ENCODE results near the gene ITGA5.

ITGA5 gene

GRCh38 chr12:54431911-54432814 lies 13.1 kb upstream of the ITGA5 start:
- no peak for TF ChIP-seq CTCF (IDR thresholded peaks at IDR 0.05; ENCODE audit: insufficient read depth, low read depth, low read length, missing control alignments)
- no peak for DNase-seq (ENCODE audit: low read depth)
- H3K4me3 ChIP-seq (ENCODE audit: low read depth, low read length), result no peak overlapping the region

- DNase-seq (ENCODE audit: low read depth), result no peak
- no peak for TF ChIP-seq CTCF (IDR thresholded peaks at IDR 0.05; ENCODE audit: insufficient read depth, low read depth, low read length, missing control alignments)
- H3K4me3 ChIP-seq (ENCODE audit: low read depth, low read length), result no peak overlapping the region
Observed at GRCh38 chr12:54430471-54431069, 11.5 kb upstream of the ITGA5 start.

GRCh38 chr12:54429014-54429471 lies 10.0 kb upstream of the ITGA5 start:
- DNase-seq (ENCODE audit: low read depth), result no peak
- no peak overlapping the region for H3K4me3 ChIP-seq (ENCODE audit: low read depth, low read length)
- no peak for TF ChIP-seq CTCF (IDR thresholded peaks at IDR 0.05; ENCODE audit: insufficient read depth, low read depth, low read length, missing control alignments)

GRCh38 chr12:54428050-54429013 lies 9.3 kb upstream of the ITGA5 start:
- H3K4me3 ChIP-seq (ENCODE audit: low read depth, low read length), result no peak overlapping the region
- no peak for DNase-seq (ENCODE audit: low read depth)
- no peak for TF ChIP-seq CTCF (IDR thresholded peaks at IDR 0.05; ENCODE audit: insufficient read depth, low read depth, low read length, missing control alignments)

GRCh38 chr12:54427106-54427505 lies 8.0 kb upstream of the ITGA5 start:
- no peak overlapping the region for H3K4me3 ChIP-seq (ENCODE audit: low read depth, low read length)
- TF ChIP-seq CTCF (IDR thresholded peaks at IDR 0.05; ENCODE audit: insufficient read depth, low read depth, low read length, missing control alignments), result no peak
- DNase-seq (ENCODE audit: low read depth), result no peak

- DNase-seq (ENCODE audit: low read depth), result no peak
- no peak for TF ChIP-seq CTCF (IDR thresholded peaks at IDR 0.05; ENCODE audit: insufficient read depth, low read depth, low read length, missing control alignments)
- no peak overlapping the region for H3K4me3 ChIP-seq (ENCODE audit: low read depth, low read length)
Observed at GRCh38 chr12:54426690-54427089, 7.6 kb upstream of the ITGA5 start.
